HEK293T (cell line): ENCODE data around the gene RNF8.

Source experiments
- ARNT ChIP-seq: fragments of 450-650 bp; IDR thresholded peaks from 2 replicates; pipeline ENCODE4 v1.6.1; 2017; ENCODE audit warnings: mild to moderate bottlenecking
- BHLHE40 ChIP-seq: fragments of 450-650 bp; IDR thresholded peaks from 2 replicates; pipeline ENCODE4 v1.6.1; 2016; ENCODE audit warnings: mild to moderate bottlenecking, moderate library complexity, borderline replicate concordance
- FOXK2 ChIP-seq: fragments of 450-650 bp; IDR thresholded peaks from 2 replicates; pipeline ENCODE4 v1.6.1; 2016; ENCODE audit warnings: mild to moderate bottlenecking
- FOXM1 ChIP-seq: fragments of 450-650 bp; IDR thresholded peaks from 2 replicates; pipeline ENCODE4 v1.6.1; 2017; ENCODE audit warnings: mild to moderate bottlenecking, borderline replicate concordance
- HDGF ChIP-seq: fragments of 450-650 bp; IDR thresholded peaks from 2 replicates; pipeline ENCODE4 v1.6.1; 2017; ENCODE audit warnings: antibody characterized with exemption, borderline replicate concordance
- L3MBTL2 ChIP-seq: fragments of 450-650 bp; conservative IDR thresholded peaks from 2 replicates; pipeline ENCODE4 v1.6.1; 2016; ENCODE audit warnings: mild to moderate bottlenecking
- NFRKB ChIP-seq: fragments of 450-650 bp; IDR thresholded peaks from 2 replicates; pipeline ENCODE4 v1.6.1; 2016; ENCODE audit warnings: mild to moderate bottlenecking, moderate library complexity
- SP1 ChIP-seq: fragments of 450-650 bp; IDR thresholded peaks from 2 replicates; pipeline ENCODE4 v1.6.1; 2017
- TARDBP ChIP-seq: fragments of 450-650 bp; IDR thresholded peaks from 2 replicates; pipeline ENCODE4 v1.6.1; 2016
- ZNF384 ChIP-seq: fragments of 450-650 bp; IDR thresholded peaks from 2 replicates; pipeline ENCODE4 v1.6.1; 2016
- TF ChIP-seq, protein P1 (sequence below): fragments of 450-650 bp; IDR thresholded peaks from 2 replicates; pipeline ENCODE4 v1.6.1; 2016

DNA sequence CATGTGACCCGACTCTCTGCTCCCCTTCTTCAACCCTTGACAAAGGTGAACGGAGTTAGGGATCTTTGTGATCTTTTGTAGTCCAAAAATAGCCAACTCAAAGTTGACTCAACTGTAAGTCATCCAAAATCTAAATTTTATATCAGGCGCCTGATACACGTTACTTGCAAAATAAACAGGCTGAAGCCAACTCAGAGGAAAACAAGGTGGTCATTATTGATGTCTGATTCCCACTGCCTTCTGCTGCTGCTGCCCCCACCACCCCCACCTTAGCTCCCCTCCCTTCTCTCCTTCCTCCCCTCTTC, 13.2 kb upstream of the RNF8 start:
- TF ChIP-seq NFRKB (no peak), BHLHE40 (no peak), ZNF384 (no peak), TARDBP (no peak), L3MBTL2 (no peak), SP1 (no peak), FOXM1 (no peak), FOXK2 (no peak), ARNT (no peak), HDGF (no peak)
- TF ChIP-seq, protein P1, sequence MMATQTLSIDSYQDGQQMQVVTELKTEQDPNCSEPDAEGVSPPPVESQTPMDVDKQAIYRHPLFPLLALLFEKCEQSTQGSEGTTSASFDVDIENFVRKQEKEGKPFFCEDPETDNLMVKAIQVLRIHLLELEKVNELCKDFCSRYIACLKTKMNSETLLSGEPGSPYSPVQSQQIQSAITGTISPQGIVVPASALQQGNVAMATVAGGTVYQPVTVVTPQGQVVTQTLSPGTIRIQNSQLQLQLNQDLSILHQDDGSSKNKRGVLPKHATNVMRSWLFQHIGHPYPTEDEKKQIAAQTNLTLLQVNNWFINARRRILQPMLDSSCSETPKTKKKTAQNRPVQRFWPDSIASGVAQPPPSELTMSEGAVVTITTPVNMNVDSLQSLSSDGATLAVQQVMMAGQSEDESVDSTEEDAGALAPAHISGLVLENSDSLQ = no peak
